ENCODE measurements around the gene FLOT1. TPM values are rescaled to one million over a fixed set of nuclear protein-coding genes. Genes with fewer than 3 reads are reported as not detected.

The FLOT1 gene
- total and polyA plus RNA-seq, 2 experiments from 2014 or later: 208 to 236 TPM

- H3K9me3 ChIP-seq (ENCODE audit: low read depth): no peaks in the 10 kb centered on the region
- no peaks in the 10 kb centered on the region for H3K36me3 ChIP-seq
- H3K4me1 ChIP-seq (ENCODE audit: low read depth): peaks cover 26% of the 10 kb centered on the region
- DNase-seq (ENCODE audit: low read depth in 1 of 2, low spot score in 1 of 2): no peak
- no peaks in the 10 kb centered on the region for H3K27me3 ChIP-seq
- H3K4me3 ChIP-seq: no peak overlapping the region
- no peak overlapping the region for H3K27ac ChIP-seq
- no peak for TF ChIP-seq CTCF (IDR thresholded peaks at IDR 0.05; ENCODE audit: low read depth, low read length)
Observed at GRCh38 chr6:30777155-30777485, 34.6 kb upstream of the FLOT1 start.

GRCh38 chr6:30776390-30777154 lies 34.1 kb upstream of the FLOT1 start:
- DNase-seq (ENCODE audit: low read depth in 1 of 2, low spot score in 1 of 2): no peak
- TF ChIP-seq CTCF (IDR thresholded peaks at IDR 0.05; ENCODE audit: low read depth, low read length): no peak
- Histone ChIP-seq H3K36me3 (no peaks in the 10 kb centered on the region), H3K27me3 (no peaks in the 10 kb centered on the region), H3K4me1 (ENCODE audit: low read depth) (peaks cover 20% of the 10 kb centered on the region), H3K27ac (no peak overlapping the region), H3K4me3 (no peak overlapping the region), H3K9me3 (ENCODE audit: low read depth) (no peaks in the 10 kb centered on the region)

GRCh38 chr6:30775104-30775503 lies 32.6 kb upstream of the FLOT1 start:
- peaks cover 22% of the 10 kb centered on the region for H3K4me1 ChIP-seq (ENCODE audit: low read depth)
- no peak overlapping the region for H3K4me3 ChIP-seq
- no peaks in the 10 kb centered on the region for H3K27me3 ChIP-seq
- no peak for TF ChIP-seq CTCF (IDR thresholded peaks at IDR 0.05; ENCODE audit: low read depth, low read length)
- no peaks in the 10 kb centered on the region for H3K9me3 ChIP-seq (ENCODE audit: low read depth)
- no peak overlapping the region for H3K27ac ChIP-seq
- no peak for DNase-seq (ENCODE audit: low read depth in 1 of 2, low spot score in 1 of 2)
- no peaks in the 10 kb centered on the region for H3K36me3 ChIP-seq

DNA sequence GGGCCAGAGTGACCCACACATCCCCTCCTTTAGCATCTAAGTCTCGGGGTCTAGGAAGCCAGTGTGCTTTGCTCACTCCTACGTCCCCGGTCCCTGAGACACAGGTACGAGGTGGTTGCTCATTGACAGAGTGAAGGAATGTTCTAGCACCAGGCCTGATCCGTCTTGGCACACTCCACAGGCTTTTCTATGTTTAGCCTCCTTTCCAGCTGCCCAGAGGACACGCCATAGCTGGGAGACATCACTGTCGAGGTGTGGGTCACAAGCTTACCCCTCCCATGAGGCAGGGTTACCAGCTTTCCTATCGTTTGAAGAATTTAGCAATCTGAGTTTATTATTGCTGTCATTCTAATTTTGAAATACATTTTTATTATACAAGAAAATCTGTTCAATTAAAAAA lies 32.2 kb upstream of the FLOT1 start:
- Histone ChIP-seq H3K27ac (no peak overlapping the region), H3K4me1 (ENCODE audit: low read depth) (peaks cover 22% of the 10 kb centered on the region)
- no peak for DNase-seq (ENCODE audit: low read depth in 1 of 2, low spot score in 1 of 2)

GRCh38 chr6:30770592-30770991 lies 28.1 kb upstream of the FLOT1 start:
- H3K27ac ChIP-seq: peak overlapping the region; percentile 55
- H3K4me1 ChIP-seq (ENCODE audit: low read depth): peaks cover 13% of the 10 kb centered on the region
- no peaks in the 10 kb centered on the region for H3K27me3 ChIP-seq
- DNase-seq (ENCODE audit: low read depth in 1 of 2, low spot score in 1 of 2): no peak
- no peak overlapping the region for H3K4me3 ChIP-seq
- TF ChIP-seq CTCF (IDR thresholded peaks at IDR 0.05; ENCODE audit: low read depth, low read length): no peak
- H3K9me3 ChIP-seq (ENCODE audit: low read depth): no peaks in the 10 kb centered on the region
- no peaks in the 10 kb centered on the region for H3K36me3 ChIP-seq

More for the DNA sequence above, 32.2 kb upstream of the FLOT1 start:
- Histone ChIP-seq H3K4me3 (no peak overlapping the region), H3K27me3 (no peaks in the 10 kb centered on the region), H3K36me3 (no peaks in the 10 kb centered on the region), H3K9me3 (ENCODE audit: low read depth) (no peaks in the 10 kb centered on the region)
- no peak for TF ChIP-seq CTCF (IDR thresholded peaks at IDR 0.05; ENCODE audit: low read depth, low read length)

Data from cardiac muscle cell (in vitro differentiated cells and primary cell).